ENCODE measurements around the gene DTX3. TPM values are rescaled to one million over a fixed set of nuclear protein-coding genes. Genes with fewer than 3 reads are reported as not detected.

The DTX3 gene
- total RNA-seq, 1 donor from 2014 or later: 1.9 TPM

DNA sequence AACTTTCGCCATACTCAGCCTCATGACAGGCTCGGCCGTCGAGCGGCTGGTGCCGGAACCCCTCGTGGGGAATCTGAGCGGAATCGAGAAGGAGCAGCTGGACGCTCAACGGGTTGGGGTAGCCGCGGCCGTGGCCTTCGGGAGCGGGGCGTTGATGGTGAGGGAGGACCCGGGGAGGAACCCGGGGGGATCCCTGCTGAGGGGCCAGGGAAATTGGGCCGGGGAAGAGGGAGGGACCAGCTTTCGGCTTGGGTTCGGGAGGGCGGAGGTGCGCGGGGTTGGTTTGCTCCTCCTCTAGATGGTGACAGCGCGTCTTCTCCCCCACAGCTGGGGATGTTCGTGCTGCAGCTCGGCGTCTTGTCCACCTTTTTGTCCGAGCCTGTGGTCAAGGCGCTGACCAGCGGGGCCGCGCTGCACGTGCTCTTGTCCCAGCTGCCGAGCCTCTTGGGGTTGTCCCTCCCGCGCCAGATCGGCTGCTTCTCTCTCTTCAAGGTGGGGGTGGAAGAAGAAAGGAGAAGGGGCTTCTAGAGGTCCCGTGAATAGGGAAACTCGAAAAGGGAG lies 16.4 kb downstream of the DTX3 start:
- no peak for DNase-seq

DNA sequence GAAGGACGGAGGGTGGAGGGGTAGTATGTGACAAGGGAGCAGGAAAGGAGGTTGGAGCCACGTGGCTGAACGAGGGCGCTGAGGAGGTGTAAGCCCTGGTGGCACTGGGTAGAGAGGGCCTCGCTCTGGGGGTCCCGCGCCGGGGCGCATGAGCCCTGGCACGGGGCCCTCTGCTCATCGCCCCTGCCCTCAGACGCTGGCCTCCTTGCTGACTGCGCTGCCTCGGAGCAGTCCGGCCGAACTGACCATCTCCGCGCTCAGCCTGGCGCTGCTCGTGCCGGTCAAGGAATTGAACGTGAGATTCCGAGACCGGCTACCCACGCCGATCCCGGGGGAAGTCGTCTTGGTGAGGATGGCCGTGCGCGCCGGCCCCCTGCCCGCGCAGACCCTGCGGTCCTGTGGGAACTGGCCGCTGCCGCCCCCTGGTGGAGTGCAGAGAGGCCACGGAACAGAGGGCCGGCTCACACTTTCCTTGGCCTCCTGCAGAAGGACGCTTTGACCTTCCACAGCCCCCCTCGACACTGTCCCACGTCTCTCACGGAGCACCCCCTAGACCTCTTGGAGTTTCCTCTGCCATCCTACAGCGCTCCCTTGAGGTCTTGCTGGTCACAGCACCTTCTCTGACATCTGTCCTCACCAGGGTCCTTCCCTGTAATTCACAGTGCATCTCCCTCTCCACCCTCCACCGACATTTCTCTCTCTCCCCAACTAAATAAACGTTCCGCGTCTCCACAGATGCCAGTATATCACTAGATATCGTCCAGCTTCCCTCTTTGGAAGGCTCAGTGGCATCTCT lies 17.1 kb downstream of the DTX3 start:
- DNase-seq: peak; percentile 54

DNA sequence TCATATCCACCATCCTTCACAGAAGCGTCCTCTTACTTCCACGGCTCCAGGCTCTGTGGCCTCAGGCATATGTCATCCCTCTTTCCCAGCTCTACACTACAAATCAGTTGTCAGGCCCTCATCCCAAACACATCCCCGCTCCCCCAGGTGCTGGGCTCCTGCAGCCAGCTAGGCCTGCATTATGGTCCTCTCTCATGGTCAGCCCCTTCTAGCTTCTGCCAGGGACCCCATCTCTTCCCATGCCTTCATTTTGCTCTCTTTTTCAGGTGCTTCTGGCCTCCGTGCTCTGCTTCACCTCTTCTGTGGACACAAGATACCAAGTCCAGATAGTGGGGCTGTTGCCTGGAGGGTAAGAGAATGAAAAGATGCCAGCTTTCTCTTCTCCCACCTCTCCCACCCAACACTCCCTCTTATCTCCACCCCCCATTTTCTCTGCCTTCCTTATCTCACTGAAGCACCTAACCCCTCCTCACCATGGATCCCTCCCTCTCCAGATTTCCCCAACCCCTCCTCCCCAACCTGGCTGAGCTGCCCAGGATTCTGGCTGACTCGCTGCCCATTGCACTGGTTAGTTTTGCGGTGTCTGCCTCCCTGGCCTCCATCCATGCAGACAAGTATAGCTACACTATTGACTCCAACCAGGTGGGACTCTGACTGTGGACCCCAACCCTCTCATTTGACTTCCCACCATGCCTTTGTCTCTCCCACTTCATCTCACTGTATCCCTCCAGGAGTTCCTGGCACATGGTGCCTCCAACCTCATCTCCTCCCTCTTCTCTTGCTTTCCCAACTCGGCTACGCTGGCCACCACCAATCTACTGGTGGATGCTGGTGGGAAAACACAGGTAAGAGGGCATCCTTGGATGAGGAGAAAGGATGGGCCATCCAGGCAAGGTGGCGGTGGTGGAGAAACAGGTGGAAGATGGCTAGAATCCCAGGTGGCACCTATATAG lies 17.9 kb downstream of the DTX3 start:
- DNase-seq: no peak

DNA sequence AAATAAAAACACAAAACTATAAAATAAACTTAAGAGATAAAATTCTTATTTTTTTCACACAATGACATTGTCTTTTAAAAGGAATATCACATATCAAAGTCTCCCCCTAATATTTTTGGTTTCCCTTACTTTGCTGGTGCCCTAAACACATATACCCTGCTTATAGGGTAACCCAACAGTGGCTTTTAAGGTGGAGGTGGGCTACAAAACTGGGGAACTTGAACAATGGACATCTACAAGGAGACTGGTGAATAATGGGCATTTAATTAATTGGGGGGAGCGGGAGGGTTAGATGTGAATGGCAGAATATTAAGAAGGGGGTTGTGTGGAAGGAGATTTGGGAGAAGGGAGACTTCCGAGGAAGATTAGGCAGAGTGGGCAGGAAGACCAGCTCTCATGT lies 18.8 kb downstream of the DTX3 start:
- no peak for DNase-seq

DNA sequence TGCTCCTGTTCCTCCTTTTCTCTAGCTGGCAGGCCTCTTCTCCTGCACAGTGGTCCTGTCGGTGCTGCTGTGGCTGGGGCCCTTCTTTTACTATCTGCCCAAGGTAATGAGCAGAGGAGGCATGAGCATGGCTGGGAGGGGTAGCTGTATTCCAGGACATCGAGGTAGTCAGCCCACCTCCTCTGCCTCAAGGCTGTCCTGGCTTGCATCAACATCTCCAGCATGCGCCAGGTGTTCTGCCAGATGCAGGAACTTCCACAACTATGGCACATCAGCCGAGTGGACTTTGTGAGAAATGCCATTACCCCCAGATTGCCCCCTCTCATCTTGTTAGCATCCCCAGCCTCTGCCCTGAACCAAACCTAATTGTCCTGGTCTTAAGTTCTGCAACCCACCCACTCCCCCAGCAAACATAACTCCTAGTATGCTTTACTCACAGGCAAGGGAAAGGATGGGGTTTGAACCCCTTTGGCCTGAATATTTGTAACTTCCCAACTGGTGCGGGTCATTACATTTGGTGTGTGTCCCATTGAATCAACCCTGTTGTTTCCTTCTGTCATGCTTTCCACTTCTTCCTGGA lies 19.3 kb downstream of the DTX3 start:
- no peak for DNase-seq

DNA sequence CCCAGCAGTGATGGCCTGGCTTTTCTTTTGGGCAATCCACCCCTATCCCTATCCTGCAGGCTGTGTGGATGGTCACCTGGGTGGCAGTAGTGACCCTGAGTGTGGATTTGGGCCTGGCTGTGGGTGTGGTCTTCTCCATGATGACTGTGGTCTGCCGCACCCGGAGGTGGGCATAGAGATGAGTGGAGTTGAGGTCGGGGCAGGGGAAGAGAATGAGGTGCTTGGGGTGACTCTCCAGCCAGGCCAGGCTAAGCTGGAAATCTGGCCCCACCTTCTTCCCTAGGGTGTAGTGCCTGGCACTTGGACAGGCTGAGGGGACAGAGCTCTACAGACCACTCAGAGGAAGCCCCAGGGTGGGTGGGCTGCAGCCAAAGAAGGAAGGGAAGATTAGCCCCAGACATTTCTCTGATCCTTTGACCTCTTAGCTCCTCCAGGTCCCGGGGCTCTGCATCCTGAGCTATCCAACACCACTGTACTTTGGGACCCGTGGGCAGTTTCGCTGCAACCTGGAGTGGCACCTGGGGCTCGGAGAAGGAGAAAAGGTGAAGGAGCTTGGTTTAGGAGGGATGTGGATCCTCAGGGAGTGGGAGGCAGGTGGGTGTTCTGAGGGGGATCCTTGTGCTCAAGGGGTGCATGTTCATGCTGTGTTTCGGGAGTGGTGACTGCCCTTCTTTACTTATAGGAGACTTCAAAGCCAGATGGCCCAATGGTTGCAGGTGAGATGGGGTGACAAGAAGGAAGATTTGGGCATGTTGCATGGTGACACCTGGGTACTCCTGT lies 20.0 kb downstream of the DTX3 start:
- no peak for DNase-seq

DNA sequence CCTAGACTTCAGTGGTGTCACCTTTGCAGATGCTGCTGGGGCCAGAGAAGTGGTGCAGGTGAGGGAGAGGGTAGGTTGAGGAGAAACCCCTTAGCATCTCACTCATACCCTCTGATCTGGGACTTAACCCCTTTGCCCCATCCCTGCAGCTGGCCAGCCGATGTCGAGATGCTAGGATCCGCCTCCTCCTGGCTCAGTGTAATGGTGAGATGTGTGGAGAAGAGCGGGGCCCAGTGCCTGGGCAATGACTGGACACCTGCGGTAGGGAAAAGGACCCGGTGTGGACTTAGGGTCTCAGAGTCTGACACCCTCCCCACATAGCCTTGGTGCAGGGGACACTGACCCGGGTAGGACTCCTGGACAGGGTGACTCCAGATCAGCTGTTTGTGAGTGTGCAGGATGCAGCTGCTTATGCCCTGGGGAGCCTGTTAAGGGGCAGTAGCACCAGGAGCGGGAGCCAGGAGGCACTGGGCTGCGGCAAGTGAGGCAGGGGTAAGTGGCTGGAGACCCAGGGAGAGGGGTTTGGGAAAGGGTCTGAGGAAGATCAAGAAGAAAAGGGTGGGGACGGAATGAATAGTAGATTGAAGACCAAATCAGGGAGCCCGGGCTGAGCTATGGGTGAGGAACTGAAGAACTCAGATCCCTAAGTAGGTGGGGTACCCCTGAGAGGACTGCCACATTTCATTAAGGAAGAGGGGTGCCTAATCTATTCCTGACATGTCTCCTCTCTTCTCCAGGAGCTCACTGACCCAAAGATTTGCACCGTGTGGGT lies 20.8 kb downstream of the DTX3 start:
- DNase-seq: no peak

DNA sequence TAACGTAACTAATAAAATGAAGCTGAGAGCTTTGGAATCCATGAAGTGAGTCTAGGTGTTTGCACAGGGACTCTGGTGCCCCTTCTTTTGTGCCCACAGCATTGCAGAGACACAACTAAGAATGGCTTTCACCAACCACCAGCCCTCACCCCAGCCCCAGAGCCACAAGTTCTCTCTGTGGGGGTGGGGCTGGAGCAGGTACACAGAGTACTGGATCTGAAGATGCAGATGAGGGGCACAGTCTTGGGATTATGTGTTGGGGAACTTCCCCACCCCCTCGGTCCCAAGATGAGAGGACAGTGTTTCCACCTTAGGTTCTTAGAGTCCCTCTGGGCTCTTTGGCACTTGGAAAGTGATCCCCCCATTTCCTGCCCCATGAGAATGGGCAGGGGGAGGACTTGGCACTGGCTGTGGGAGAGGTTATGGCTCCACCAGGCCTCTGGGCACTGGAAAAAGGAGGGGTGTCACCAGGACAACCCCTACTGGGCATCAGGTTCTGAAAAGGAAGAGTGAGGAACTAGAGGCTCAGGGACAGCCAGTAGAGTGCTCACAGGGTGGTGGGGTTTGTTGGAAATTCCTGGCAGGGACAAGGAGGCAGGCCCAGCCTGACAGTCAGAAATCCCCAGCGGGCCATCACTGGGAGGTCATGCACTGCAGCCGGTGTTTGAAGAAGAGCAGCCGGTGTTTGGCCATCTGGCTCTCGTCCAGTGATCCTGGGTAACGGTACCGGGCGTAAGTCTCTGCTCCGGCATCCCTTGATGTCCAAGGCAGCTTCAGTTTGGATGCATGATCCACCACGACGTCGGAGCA lies 21.7 kb downstream of the DTX3 start:
- DNase-seq: no peak

DNA sequence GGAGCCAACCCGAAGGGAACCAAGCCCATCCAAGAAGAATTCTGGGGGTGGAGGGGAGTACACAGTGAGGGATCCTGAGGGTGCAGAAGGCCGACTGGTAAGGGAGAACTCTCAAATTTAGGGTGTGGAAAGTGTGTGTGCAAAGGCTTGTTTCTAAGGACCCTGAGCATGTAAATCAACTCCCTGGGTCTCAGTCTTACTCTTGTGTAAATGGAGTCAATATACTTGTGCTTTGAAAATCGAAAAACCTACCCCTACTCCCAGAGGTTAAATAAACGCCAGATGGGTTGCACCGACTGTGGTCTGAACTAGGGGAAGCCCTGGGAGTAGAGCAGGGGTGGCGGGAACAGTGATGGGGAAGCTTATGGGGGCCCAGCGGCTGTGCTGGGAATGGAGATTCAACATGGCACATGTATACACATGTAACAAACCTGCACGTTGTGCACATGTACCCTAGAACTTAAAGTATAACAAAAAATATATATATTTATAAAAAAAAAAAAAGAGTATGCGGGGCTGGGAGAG lies 22.4 kb downstream of the DTX3 start:
- DNase-seq: no peak

DNA sequence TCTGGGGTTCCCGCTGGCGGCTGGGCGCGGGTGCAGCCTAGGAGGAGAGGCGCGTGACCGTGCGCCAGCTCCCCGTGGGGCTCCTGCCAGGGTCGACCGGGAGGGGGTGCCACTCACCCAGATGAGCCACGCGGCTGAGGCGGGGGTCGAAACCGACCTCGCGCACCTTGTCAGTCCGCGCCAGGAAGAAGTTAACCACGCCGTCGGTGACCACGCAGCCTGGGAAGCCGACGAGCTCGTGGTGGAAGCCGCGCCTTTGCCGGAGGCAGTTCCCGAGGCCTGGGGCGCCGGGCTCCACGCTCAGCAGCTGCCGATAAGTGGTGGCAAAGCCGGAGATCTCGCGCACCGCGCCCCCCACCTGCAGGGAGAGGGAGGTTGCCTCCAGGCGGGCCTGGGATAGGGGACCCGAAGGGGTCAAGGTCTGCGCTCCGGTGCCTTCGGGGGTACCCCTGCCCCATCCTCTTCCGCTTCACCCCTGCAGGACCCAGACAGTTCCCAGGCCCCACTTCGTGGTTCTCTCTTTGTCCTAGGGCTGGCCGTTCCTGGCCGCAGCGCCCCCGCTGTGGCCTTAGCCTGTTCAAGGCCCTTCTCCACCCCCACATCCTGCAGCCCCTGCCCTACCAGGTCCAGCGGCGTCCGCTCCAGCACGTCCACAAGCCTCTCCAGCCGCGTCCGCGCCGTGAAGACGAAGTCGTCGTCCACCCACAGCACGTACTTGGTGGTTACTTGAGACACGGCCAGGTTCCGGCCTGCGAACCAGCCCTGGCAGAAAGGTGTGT lies 23.1 kb downstream of the DTX3 start:
- no peak for DNase-seq

DNA sequence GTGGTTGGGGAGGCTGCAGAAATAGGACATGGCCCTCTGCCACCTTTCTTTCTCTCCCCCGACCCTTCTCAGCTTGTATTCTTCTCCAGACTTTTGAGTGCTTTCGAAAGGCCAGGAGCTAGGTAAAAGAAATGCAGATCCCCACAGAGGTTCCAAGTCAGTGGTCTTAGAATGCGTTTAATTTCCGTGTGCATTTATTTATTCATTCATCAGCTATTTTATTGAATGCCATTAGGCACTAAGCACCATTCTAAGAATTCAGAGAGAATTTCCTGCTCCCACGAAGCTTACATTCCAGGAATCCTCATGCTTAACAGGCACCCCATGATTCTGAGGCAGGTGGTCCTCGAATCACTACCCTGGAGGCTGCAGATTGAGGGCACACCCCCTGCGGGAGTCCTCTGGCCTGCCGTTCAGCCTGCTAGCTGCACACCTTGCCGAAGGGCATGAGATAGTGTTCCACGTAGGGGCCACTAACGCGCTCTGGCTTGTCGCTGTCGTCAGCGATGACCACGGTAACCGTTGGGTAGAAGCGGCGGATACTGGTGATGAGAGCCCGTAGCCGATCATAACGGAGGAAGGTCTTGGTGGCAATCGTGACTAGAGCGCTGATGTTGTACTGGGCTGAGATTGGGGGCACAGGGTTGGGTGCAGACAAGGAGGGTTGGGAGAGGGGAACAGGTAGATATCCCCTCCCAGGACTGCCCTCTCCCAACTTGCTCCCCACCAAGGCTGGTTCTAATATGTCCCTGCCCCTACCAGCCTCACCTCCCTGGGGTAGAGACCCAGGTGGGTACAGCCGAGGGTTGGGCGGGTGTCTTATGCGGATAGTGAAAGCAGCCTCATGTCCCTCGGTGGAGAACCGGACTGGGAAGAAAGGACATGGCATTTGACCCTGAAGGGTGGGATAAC lies 23.9 kb downstream of the DTX3 start:
- no peak for DNase-seq

DNA sequence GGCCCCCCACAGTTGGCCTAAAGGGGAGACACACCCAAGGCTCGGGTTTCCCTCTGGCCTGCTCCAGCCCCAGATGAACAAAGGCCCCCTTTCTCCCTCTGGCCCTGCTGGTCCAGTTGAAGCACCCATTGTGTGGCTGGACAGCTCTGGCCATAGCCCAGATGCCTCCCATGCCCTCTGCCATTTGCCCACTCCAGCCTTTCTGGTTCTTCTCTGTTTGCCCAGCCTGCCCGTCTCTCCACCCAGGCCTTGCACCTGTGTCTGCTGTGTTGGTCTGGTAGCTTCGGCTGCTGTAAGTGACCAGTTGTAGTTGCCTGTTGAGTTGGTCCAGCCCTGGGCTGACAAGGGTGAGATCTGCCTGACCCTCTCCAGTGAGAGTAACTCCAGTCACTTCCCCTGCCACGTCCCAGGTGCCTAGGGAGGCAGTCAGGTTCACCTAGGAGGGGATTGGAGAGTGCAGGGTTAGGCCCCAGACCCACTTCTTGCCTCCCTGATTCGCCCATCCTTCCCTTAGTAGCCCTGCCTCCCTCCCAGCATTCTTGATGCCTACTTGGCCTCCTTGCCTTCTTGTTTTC lies 25.4 kb downstream of the DTX3 start:
- DNase-seq: no peak

DNA sequence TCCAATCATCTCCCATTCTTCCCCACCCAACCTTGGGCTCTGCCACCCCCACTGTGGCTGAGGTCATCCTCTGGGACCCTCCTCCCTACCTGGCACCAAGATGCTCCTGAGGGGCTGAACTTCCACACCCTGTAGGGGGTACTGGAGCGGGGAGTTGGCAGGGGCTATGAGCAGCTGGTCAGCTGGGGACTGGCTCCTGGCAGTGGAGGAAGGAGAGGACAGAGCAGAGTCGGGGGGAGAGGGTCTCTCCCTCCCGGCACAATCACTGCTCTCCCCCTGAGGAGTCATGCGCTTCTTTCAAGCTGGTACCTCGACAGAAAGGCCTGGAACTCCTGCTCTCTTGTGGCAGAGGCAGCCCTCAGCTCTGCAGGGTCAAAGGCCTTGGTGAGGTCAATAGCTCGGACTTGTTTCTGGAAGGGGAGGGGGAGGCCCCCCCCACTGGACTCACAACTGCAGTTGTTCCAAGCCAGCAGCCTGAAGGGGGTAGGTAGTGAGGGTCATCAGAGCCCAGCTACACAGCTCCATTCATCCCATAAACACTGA lies 26.3 kb downstream of the DTX3 start:
- DNase-seq: no peak

DNA sequence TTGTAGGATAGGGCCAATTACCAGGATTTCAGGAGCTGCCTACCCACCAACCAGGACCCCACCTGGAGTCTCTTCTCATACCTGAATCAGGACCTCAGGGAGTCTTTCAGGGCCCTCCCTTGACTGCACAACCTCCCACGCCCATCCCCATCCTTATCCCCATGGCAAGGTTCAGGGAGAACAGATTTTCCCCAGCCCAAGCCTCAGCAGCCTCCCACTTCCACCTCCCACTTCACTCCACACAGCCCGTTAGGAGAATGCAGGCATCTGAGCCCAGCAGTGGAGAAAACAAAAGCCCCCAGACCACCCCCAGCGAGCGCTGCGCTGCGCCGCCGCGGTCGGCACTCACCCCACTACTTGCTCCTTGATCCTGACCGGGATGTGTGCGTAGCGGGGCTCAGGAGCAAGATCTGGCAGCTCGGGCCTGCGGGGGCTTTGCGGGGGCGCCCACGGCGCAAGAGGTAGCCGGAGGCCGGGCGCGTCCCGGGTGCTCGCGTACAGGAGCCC lies 27.0 kb downstream of the DTX3 start:
- DNase-seq: no peak

DNA sequence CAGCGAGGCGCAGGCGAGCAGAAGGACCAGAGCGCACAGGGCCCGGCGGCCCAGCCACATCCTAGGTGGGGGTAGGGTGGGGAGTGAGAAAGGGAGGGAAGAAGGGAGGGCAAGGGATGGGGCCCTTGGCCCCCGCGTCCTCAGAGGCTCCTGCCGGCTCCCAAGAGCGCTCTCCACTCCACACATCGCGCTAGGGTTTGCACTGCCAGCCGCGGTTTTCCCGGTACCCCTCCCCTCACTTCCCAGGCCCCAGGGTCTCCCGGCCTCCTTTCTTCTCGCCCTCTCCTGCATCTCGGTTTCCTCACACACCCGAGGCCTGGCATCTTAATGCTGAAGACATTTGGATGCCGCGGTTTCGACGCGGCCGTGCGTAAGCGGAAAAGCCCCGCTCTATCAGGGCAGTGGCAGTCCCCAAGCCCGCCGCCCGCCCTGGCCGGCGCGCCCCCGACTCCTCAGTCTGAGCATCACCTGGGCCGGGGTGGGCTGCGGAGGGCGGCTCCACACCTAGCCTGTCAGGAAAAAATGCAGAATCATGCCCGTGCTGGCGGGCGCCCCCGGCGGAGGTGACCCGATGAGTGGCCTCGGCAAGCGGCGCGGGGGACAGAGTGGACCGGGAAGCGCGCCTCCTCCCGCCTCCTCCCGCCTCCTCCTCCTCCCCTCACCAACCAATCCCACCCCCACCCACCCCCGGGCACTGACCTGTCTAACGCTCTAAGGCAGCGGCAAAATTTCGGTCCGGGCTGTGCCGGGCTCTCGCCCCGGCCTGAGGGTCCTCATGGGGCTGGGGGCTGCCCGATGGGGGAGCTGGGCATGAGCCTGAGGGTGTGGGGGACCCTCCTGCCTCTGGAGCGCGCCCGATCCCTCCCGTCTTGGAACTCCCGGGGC lies 27.7 kb downstream of the DTX3 start:
- DNase-seq: no peak
